Breast epithelium (tissue), 3 donors: ENCODE data around the gene SOD2.

Experiments used
- POLR2AphosphoS5 ChIP-seq, 3 donors: sonication (generic); formaldehyde crosslinking; IDR thresholded peaks; one replicate each; pipeline ENCODE4 v1.6.1; 2017; ENCODE audit warnings: antibody characterized with exemption in 3 of 3
- TF ChIP-seq, protein P1 (sequence below), 3 donors: fragments of 450-650 bp; IDR thresholded peaks; one replicate each; pipeline ENCODE4 v1.5.1; 2016 to 2017; ENCODE audit warnings: antibody characterized with exemption in 3 of 3, mild to moderate bottlenecking in 3 of 3, moderate library complexity in 3 of 3

DNA sequence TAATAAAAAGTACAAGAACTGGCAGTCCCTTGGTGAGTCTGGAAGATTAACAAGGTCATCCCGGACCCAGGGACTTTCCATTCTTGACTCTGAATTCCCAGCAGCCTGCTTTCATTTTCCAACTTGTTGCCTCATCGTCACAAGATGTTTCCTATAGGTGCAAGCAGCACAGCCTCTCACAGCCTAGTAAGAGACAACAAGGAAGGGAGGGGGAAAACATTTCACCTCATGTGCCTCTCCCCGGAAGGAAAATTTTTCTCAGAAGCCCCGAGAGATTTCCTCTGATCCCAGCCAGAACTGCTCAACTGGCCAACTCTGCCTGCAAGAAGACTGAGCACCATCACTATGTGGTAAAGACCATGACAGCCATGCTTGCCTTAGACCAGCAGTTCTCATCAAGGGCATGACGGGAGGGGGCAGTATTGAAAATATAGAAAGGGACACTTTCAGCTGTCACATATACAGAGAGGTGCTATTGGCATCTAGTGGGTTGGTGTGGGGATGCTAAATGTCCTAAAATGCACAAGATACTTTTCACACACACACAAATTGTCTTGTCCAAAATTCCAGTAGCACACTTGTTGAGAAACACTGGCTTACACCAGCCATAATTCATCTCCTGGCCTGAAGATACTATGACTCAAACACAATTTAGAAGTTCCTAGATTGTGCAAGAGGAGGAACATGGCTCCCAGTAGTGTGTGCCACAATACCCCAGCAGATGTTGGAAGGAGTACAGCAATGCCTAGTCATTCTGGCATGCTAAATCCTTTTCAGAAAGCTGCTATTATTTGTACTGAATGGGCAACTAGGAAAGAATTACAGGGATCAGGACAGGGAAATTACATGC is 23.4 kb upstream of the SOD2 start:
- TF ChIP-seq, protein P1, sequence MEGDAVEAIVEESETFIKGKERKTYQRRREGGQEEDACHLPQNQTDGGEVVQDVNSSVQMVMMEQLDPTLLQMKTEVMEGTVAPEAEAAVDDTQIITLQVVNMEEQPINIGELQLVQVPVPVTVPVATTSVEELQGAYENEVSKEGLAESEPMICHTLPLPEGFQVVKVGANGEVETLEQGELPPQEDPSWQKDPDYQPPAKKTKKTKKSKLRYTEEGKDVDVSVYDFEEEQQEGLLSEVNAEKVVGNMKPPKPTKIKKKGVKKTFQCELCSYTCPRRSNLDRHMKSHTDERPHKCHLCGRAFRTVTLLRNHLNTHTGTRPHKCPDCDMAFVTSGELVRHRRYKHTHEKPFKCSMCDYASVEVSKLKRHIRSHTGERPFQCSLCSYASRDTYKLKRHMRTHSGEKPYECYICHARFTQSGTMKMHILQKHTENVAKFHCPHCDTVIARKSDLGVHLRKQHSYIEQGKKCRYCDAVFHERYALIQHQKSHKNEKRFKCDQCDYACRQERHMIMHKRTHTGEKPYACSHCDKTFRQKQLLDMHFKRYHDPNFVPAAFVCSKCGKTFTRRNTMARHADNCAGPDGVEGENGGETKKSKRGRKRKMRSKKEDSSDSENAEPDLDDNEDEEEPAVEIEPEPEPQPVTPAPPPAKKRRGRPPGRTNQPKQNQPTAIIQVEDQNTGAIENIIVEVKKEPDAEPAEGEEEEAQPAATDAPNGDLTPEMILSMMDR (IDR thresholded peaks at IDR 0.05) = no peak
- peak; percentile 53 to 97 (median 86) for TF ChIP-seq POLR2AphosphoS5 (IDR thresholded peaks at IDR 0.05)
